Vagina (tissue), 2 donors: Measurements from ENCODE around the gene IQCF6. TPM values are rescaled to one million over a fixed set of nuclear protein-coding genes. Genes with fewer than 3 reads are reported as not detected.
"Not testable (repeated sequence)": the region's sequence is repeated elsewhere in the genome, so short reads cannot be mapped to it uniquely, and the experiment has no call there.

Experiments used
- DNase-seq, 2 donors: peaks; one replicate each; pipeline ENCODE4 v3.0.0-alpha.2; 2017; ENCODE audit errors: extremely low spot score in 2 of 2
- H3K27ac ChIP-seq: fragments of 200-600 bp; sonication (generic); one replicate; pipeline ENCODE4 v1.5.1; 2019
- H3K27me3 ChIP-seq: fragments of 200-600 bp; sonication (generic); one replicate; pipeline ENCODE4 v1.5.1; 2019
- H3K36me3 ChIP-seq, 2 donors: fragments of 200-600 bp; sonication (generic); one replicate each; pipeline ENCODE4 v1.5.1; 2017 to 2019
- H3K4me1 ChIP-seq: fragments of 200-600 bp; sonication (generic); one replicate; pipeline ENCODE4 v1.5.1; 2019
- H3K4me3 ChIP-seq, 2 donors: fragments of 200-600 bp; sonication (generic); 1 replicate in 1 of 2; 2 replicates in 1 of 2; pipeline ENCODE4 v1.5.1; 2016 to 2019
- H3K9me3 ChIP-seq: fragments of 200-600 bp; sonication (generic); one replicate; pipeline ENCODE4 v1.5.1; 2019
- POLR2A ChIP-seq, 2 donors: fragments of 450-650 bp; IDR thresholded peaks; one replicate each; pipeline ENCODE4 v1.6.1; 2017; ENCODE audit warnings: antibody characterized with exemption in 2 of 2, mild to moderate bottlenecking in 2 of 2, moderate library complexity in 2 of 2
- POLR2AphosphoS5 ChIP-seq, 2 donors: sonication (generic); formaldehyde crosslinking; IDR thresholded peaks; one replicate each; pipeline ENCODE4 v1.9.0; 2017; ENCODE audit warnings: antibody characterized with exemption in 2 of 2, mild to moderate bottlenecking in 2 of 2, low read depth in 1 of 2; ENCODE audit not compliant: insufficient read depth in 1 of 2
- intact Hi-C: fragments of 100-400 bp; cut with DNase I; formaldehyde crosslinking; loops from one replicate; pipeline ENCODE4 v1.15.1; 2023
- total RNA-seq: library from RNA; depleted of rRNA; stranded (reverse); fragments of >200 nt; gene quantifications from one replicate; pipeline ENCODE4 v1.2.3, GENCODE V29; 2016
- TF ChIP-seq, protein P1 (sequence below), 3 experiments: fragments of 450-650 bp in 2 of 3; fragments of 200-600 bp in 1 of 3; sonication (generic) in 1 of 3; IDR thresholded peaks; one replicate each; pipeline ENCODE4 v1.5.1; 2017 to 2019; ENCODE audit warnings: antibody characterized with exemption in 3 of 3, mild to moderate bottlenecking in 2 of 3, moderate library complexity in 2 of 3

The IQCF6 gene
- total RNA-seq, 1 donor from 2014 or later: not detected

DNA sequence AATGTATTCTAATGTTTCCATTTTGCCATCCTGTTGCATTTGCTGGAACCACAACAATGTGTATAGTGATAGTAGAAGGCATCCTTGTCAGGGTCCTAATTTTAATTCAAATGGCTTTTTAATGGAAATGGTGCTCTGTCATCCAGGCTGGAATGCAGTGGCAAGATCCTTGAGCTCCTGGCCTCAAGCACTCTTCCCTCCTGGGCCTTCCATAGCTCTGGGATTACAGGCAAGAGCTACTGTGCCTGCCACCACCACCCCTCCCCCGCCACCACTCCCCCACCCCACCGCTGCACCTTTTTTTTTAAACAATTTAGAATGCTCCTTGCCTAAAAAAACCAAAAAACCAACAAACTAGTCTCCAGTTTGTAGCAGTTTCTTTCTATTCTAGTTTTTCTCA is 15.2 kb upstream of the IQCF6 start:
- TF ChIP-seq POLR2A (IDR thresholded peaks at IDR 0.05): no peak
- no peak for TF ChIP-seq POLR2AphosphoS5 (IDR thresholded peaks at IDR 0.05; ENCODE audit: insufficient read depth in 1 of 2, low read depth in 1 of 2)
- TF ChIP-seq, protein P1, sequence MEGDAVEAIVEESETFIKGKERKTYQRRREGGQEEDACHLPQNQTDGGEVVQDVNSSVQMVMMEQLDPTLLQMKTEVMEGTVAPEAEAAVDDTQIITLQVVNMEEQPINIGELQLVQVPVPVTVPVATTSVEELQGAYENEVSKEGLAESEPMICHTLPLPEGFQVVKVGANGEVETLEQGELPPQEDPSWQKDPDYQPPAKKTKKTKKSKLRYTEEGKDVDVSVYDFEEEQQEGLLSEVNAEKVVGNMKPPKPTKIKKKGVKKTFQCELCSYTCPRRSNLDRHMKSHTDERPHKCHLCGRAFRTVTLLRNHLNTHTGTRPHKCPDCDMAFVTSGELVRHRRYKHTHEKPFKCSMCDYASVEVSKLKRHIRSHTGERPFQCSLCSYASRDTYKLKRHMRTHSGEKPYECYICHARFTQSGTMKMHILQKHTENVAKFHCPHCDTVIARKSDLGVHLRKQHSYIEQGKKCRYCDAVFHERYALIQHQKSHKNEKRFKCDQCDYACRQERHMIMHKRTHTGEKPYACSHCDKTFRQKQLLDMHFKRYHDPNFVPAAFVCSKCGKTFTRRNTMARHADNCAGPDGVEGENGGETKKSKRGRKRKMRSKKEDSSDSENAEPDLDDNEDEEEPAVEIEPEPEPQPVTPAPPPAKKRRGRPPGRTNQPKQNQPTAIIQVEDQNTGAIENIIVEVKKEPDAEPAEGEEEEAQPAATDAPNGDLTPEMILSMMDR (IDR thresholded peaks at IDR 0.05): no peak
- Histone ChIP-seq H3K4me3 (no peak overlapping the region), H3K9me3 (no peaks in the 10 kb centered on the region), H3K36me3 (no peaks in the 10 kb centered on the region), H3K27ac (no peak overlapping the region), H3K27me3 (no peaks in the 10 kb centered on the region), H3K4me1 (no peaks in the 10 kb centered on the region)
- no peak for DNase-seq
- intact Hi-C loops: no loop called here

DNA sequence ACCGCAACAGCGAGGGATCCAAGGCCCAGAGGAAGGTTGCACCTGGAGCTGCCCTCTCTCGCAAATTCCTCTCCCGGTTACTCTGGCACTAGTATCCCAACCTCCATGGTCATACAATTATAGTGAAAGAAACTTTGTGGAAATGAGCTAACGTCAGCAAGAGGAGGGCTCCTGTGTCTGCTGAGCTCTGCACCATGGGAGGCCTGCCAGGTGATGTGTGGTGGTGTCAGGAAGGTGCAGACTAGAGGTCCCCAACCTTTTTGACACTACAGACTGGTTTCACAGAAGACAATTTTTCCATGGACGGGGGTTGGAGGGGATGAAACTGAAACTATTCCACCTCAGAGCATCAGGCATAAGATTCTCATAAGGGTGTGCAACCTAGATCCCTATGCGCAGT is 13.2 kb upstream of the IQCF6 start:
- TF ChIP-seq POLR2A (IDR thresholded peaks at IDR 0.05): no peak
- no peak for TF ChIP-seq POLR2AphosphoS5 (IDR thresholded peaks at IDR 0.05; ENCODE audit: insufficient read depth in 1 of 2, low read depth in 1 of 2)
- TF ChIP-seq, protein P1 (IDR thresholded peaks at IDR 0.05): no peak
- Histone ChIP-seq H3K9me3 (no peaks in the 10 kb centered on the region), H3K36me3 (no peaks in the 10 kb centered on the region), H3K4me3 (no peak overlapping the region), H3K27me3 (no peaks in the 10 kb centered on the region), H3K4me1 (no peaks in the 10 kb centered on the region), H3K27ac (no peak overlapping the region)
- DNase-seq: no peak
- intact Hi-C loops: no loop called here

DNA sequence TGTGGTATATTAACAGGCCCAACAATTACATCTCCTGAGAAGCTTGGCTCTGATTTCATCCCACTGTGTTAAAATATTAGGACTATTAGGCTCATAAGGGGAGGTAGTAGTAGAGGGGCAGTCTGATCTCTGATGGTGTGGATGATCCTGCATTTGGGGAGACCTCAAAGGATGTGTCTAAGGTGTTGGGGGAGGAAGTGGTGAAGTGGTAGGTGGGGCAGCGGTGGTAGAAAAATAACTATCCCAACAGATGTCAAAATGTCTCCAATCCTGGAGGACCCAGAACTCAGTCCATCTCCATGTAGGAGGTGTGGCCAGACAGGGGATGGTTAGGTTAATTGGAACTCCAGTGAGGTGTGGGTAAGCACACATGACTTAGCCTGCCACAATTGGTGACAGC is 10.4 kb upstream of the IQCF6 start:
- Histone ChIP-seq H3K4me1 (no peaks in the 10 kb centered on the region), H3K4me3 (no peak overlapping the region), H3K27me3 (no peaks in the 10 kb centered on the region), H3K9me3 (no peaks in the 10 kb centered on the region), H3K27ac (no peak overlapping the region), H3K36me3 (no peaks in the 10 kb centered on the region)
- TF ChIP-seq, protein P1 (IDR thresholded peaks at IDR 0.05): no peak
- TF ChIP-seq POLR2AphosphoS5 (IDR thresholded peaks at IDR 0.05; ENCODE audit: insufficient read depth in 1 of 2, low read depth in 1 of 2): no peak
- TF ChIP-seq POLR2A (IDR thresholded peaks at IDR 0.05): no peak
- DNase-seq: no peak
- intact Hi-C loops: no loop called here

DNA sequence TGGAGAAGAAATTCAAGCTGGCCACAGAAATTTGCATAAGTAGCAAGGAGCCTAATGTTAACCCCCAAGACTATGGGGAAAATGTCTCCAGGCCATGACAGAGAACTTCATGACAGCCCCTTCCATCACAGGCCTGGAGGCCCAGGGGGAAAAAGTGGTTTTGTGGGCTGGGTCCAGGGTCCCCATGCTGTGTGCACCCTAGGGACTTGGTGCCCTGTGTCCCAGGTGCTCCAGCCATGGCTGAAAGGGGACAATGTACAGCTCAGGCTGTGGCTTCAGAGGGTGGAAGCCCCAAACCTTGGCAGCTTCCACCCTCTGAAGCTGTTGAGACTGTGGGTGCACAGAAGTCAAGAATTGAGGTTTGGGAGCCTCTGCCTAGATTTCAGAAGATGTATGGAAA is 8.5 kb upstream of the IQCF6 start:
- H3K9me3 ChIP-seq, H3K27me3 ChIP-seq, H3K4me3 ChIP-seq, DNase-seq, H3K4me1 ChIP-seq, H3K27ac ChIP-seq, intact Hi-C loops, H3K36me3 ChIP-seq: not testable (repeated sequence)

DNA sequence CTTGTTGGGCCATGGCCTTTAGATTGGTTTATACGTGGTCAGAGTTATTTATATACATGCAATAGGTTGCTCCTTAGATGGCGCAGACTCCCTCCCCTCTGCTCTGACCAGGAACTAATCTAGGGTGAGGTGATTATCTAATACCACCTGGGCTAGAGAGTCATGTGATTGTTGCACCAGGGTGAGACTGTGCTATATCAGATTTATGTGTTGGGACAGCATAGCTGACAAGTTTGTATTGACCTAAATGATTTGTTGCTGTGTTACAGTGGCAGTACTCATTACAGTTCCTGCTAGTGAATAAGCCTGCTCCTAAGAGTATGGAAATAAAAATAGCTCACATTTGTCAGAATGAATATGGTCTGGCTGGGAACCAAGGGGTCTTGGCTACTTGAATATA is 7.2 kb upstream of the IQCF6 start:
- intact Hi-C loops: no loop called here
- H3K9me3 ChIP-seq: no peaks in the 10 kb centered on the region
- H3K27me3 ChIP-seq: no peaks in the 10 kb centered on the region
- no peaks in the 10 kb centered on the region for H3K4me1 ChIP-seq
- H3K4me3 ChIP-seq: no peak overlapping the region
- H3K36me3 ChIP-seq: no peaks in the 10 kb centered on the region
- DNase-seq: no peak
- TF ChIP-seq, protein P1 (IDR thresholded peaks at IDR 0.05): no peak
- TF ChIP-seq POLR2AphosphoS5 (IDR thresholded peaks at IDR 0.05; ENCODE audit: insufficient read depth in 1 of 2, low read depth in 1 of 2) (no peak), POLR2A (IDR thresholded peaks at IDR 0.05) (no peak)
- H3K27ac ChIP-seq: no peak overlapping the region

DNA sequence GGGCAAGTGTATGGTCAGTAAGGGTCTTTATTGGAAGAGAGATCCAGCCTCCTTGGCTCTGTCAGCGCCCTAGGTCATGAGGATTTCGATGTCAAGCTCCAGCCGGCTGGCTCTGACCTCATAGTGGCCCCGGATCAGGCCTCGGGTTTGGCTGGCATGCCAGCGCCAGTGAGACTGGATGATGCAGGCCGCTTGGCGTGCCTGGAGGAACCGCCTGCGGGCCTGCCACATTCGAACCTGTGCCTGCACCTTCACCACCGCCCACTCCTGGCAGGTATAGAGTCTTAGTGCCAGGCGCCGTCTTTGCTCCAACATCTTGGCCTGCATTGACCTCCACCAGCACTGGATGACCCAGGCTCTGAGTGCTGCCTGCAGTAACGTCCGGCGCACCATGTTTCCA is 483 bp downstream of the IQCF6 start:
- no peaks in the 10 kb centered on the region for H3K36me3 ChIP-seq
- H3K9me3 ChIP-seq: no peaks in the 10 kb centered on the region
- intact Hi-C loops: no loop called here
- H3K27me3 ChIP-seq: no peaks in the 10 kb centered on the region
- DNase-seq: no peak
- no peak overlapping the region for H3K27ac ChIP-seq
- no peaks in the 10 kb centered on the region for H3K4me1 ChIP-seq
- H3K4me3 ChIP-seq: no peak overlapping the region
- TF ChIP-seq, protein P1 (IDR thresholded peaks at IDR 0.05): no peak
- TF ChIP-seq POLR2A (IDR thresholded peaks at IDR 0.05) (no peak), POLR2AphosphoS5 (IDR thresholded peaks at IDR 0.05; ENCODE audit: insufficient read depth in 1 of 2, low read depth in 1 of 2) (no peak)
